Epithelial cell of proximal tubule (primary cell): Measurements from ENCODE around the gene GDAP2. TPM values are rescaled to one million over a fixed set of nuclear protein-coding genes. Genes with fewer than 3 reads are reported as not detected.

Experiments
- DNase-seq: peaks from one replicate; pipeline ENCODE4 v3.0.0-alpha.2; 2011; ENCODE audit warnings: low read depth
- H3K4me3 ChIP-seq: 2 replicates; pipeline ENCODE4 v1.5.1; 2011; ENCODE audit warnings: low read depth, mild to moderate bottlenecking, low read length
- total RNA-seq: library from RNA; depleted of rRNA; stranded (reverse); fragments of >200 nt; gene quantifications from 2 replicates; pipeline ENCODE4 v1.2.3, GENCODE V29; 2015
- TF ChIP-seq, protein P1 (sequence below): conservative IDR thresholded peaks from 2 replicates; pipeline ENCODE4 v1.5.1; 2012; ENCODE audit warnings: low read depth, mild to moderate bottlenecking, low read length

Gene GDAP2
- total RNA-seq, result 6.3 and 13.8 TPM in 2 replicates

DNA sequence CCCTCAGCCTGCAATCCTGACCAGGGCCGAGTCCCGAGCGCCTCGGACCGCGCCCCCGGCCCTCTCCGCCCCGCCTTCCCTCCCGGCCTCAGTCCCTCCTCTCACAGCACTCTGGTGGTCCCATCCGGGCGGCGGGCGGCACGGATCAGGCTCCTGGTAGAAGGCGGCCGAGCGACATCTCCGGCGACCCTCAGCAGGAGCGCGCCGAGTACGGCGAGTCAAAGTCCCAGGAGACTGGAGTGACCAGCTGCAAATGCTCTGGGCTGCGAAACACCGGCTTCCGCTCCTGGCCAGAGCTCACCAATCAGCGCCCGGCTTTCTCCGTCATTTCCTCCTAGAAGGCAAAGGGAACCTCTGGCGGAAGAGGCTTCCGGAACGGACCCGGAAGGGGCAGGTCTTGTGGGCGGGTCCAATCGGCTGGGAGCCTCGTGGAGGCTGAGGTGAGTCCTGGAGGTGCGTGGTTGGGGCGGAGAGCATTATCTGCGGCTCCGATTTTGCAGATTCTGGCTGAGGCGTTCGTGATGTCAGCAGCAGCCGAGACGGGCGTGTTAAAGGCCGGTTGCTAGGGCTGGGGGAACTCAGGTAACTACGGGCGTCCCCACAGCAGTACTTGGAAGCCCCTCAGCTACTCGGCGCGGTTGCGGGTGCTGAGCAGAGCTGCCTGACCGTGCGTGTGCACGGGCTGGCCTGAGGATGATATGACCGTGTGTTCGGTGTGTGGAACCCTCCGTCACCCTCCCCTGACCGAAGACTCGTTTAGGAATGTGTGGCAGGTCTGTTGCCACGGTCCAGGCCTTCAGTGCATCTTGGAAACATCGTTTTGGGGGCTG, at the start of gene GDAP2, which contains the start of gene WDR3:
TSS of gene GDAP2 (minus strand) at position 279 of the 830 bp plus-strand sequence. CDS start 9,264 bp downstream, outside the sequence.
TSS of gene WDR3 (plus strand) at position 397 of the 830 bp plus-strand sequence. CDS start 3,581 bp downstream, outside the sequence.
- TF ChIP-seq, protein P1, sequence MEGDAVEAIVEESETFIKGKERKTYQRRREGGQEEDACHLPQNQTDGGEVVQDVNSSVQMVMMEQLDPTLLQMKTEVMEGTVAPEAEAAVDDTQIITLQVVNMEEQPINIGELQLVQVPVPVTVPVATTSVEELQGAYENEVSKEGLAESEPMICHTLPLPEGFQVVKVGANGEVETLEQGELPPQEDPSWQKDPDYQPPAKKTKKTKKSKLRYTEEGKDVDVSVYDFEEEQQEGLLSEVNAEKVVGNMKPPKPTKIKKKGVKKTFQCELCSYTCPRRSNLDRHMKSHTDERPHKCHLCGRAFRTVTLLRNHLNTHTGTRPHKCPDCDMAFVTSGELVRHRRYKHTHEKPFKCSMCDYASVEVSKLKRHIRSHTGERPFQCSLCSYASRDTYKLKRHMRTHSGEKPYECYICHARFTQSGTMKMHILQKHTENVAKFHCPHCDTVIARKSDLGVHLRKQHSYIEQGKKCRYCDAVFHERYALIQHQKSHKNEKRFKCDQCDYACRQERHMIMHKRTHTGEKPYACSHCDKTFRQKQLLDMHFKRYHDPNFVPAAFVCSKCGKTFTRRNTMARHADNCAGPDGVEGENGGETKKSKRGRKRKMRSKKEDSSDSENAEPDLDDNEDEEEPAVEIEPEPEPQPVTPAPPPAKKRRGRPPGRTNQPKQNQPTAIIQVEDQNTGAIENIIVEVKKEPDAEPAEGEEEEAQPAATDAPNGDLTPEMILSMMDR, result no peak
- peak within 1 kb of the TSS; percentile 97 for H3K4me3 ChIP-seq
- DNase-seq, result peak; percentile 83

GRCh38 chr1:117976381-117976780, 47.0 kb upstream of the GDAP2 start:
- H3K4me3 ChIP-seq, result no peak overlapping the region
- no peak for DNase-seq
- TF ChIP-seq, protein P1, result no peak

DNA sequence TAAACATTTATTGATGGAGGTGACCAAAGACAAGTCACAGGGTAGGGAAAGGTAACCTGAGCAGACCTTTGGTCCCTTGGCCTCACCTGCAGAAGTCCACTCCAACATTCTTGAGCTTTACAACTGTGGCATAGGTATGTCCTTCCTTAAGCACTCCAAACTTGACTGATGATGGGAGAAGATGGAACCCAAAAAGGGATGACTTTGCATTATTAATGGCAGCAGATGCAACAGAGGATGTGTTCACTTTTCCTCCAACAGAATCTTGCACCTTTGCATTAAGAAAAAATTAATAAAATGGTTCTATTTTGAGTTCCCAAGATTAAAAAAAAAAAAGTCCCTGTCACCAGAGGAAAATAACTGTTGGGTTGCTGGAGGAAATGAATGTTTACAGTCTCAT, 42.4 kb upstream of the GDAP2 start:
- no peak for DNase-seq
- TF ChIP-seq, protein P1, result no peak
- H3K4me3 ChIP-seq, result no peak overlapping the region

- H3K4me3 ChIP-seq, result no peak overlapping the region
- no peak for DNase-seq
- TF ChIP-seq, protein P1, result no peak
Measured at GRCh38 chr1:117970252-117970651, 40.8 kb upstream of the GDAP2 start.

- DNase-seq, result no peak
- H3K4me3 ChIP-seq, result no peak overlapping the region
- TF ChIP-seq, protein P1, result no peak
Measured at GRCh38 chr1:117967881-117968280, 38.5 kb upstream of the GDAP2 start.

GRCh38 chr1:117967477-117967876, 38.1 kb upstream of the GDAP2 start:
- H3K4me3 ChIP-seq, result no peak overlapping the region
- DNase-seq, result no peak
- TF ChIP-seq, protein P1, result peak; percentile 26
